HG02642 (cell line): Measurements from ENCODE around the gene SEL1L3.

Source experiments
- ATAC-seq: cut with Tn5 transposase; IDR thresholded peaks from one replicate; pipeline ENCODE4 v1.9.1; 2021; ENCODE audit warnings: mild to moderate bottlenecking; ENCODE audit not compliant: unreplicated experiment, poor library complexity

SEL1L3 gene

DNA sequence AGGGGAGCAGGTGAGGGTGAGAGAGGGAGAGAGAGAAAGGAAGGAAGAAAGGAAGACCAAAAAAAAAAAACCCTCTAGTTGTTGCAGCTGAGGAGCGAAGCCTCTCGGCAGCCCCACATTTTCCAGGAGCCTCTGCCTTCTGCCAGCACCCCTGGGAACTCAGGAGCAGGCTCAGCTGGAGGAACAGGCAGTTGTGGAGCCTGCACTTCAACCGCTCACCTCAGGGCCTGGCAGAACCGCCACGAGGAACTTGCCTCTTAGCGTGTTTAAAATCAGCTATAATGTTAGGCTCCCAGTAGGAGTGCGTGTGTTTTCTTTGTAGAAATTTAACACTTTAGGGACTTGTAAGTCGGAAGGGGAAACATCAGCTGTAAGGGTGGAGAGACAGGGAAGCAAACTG, 65.7 kb downstream of the SEL1L3 start:
- ATAC-seq, result no peak

DNA sequence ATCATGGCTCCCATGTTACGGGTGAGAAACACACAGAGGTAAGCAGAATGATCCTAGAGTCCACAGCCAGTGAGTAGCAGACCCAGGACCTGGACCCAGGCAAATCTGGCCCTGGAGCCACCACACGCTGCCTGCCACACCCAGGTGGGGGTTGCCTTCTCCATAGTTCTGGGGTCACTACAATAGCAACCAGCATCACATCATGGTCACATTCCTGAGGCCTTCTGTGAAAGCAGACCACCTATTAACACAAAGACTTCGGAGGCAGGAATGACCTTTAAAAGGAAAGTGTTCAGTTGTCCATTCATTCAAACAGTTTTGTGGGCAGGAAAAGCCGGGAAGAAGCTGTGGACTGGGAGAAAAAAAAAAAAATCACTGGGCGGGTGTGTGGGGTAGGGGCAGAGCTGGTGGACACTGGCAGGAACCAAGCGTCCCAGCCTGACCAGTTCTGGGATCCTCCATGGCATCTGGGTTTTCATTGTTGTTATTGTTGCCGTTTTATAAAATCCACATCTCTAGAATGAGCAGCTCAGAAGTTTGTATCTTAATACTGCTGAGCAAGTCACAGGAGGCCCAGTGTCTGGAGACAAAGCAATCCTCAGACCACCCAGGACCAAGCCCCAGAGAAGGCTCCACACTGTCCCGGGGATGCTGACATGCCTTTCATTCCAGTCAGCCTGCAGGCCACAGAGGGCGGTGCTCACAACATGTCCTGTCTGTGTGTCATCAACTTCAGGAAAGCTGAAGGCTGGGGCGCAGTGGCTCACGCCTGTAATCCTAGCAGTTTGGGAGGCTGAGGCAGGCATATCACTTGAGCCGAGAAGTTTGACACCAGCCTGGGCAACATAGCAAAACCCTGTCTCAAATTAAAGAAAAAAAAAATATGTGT, 67.0 kb downstream of the SEL1L3 start:
- ATAC-seq, result no peak

DNA sequence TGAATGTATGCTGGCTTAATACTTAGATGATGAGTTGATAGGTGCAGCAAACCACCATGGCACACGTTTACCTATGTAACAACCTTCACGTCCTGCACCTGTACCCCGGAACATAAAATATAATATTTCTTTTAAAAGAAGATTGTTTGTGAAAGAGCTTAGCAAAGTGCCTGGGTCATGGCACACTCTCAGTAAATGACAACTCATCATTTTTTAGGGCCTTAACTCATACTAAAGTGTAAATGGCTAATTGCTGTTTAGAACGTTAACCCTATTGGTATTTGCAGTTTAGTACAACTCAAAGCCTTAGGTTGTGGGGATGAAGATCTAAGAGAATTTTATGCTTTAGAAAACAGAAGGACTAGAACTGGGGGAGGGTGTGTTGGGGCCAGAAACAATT, 67.7 kb downstream of the SEL1L3 start:
- no peak for ATAC-seq

DNA sequence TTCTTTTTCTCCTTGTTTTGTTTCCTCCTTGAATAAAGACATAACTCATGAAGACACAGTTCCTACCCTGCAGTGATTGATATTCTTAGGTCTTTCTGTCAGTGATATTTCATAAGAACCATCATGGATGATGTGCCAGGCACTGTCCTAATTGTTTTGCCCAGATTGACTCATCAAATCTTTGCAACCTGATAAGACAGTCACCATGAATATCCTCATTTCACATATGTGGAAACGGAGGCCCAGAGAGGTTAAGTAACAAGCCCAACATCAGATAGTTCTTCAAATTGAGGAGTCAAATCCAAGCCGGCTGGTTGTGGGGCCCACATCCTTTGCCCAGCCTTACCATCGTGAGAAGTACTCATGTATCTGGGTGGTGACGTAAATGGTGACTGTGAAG, 69.9 kb downstream of the SEL1L3 start:
- no peak for ATAC-seq

DNA sequence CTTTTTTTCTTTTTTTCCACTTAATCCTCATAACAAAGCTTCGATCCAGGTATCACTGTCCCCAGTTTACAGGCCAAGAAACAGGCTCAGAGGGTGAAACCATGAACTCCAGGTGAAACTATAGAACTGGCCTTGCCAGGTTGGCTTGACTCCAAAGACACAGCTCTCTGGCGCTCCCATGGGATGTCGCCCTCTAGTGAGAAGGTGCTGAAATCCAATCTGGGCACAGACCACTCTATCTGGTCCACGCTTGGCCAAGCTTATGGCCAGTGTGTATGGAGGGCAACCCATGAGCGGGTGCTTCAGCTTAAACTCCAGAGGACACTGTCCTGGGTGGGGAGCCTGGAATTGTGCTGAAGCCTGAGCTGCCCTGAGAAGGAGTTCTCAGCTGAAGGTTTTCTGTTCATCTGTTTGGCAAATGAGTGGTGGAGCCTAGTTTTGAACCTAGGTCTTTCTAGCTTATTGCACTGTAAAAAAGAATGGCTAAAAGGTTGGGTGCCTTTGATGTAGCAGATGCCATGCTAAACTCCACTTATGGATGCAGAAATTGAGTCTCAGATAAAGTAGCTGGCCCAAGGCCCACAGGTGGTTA, 70.5 kb downstream of the SEL1L3 start:
- ATAC-seq, result no peak

DNA sequence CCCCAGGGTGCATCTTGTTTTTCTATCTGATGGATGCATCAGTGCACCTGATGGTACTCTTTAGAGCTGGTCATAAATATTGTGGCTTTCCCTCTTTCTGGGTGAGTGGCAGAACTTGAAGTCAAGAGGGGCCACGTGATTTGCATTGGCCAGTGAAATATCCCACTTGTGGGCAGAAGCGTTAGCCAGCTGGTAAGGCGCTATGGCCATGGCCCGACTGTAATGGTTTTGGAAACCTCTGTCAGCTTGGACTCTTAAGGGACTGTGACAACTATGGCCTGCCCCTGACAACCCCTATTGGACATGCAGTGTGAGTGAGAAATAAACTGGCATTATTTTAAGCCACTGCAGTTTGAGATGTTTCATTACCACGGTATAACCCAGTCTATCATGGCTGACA, 72.8 kb downstream of the SEL1L3 start:
- ATAC-seq, result no peak

DNA sequence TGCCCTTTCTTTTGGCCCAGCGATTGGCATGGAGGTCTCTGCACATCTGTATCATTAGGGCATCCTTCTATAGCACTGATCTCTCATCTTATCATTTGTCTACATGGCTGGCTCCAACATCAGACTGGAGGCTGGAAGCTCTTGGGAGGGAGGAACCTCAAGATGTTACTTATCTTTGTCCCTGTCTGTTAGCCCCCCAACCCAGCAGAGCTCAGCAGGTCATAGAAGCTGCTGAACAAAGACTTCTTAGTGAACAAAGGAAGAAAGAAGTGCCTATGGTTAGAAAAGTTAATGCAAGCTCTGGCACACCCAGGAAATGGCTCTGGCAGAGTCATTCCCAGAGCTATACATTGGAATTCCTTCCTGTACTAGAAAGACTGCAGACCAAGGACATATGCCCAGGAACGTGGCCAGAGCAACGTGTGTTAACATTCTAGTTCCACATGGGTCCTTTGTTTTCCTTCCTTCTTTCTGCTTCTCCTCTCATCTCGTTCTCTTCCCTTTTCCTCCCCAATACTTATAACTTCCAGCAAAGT, 74.0 kb downstream of the SEL1L3 start:
- no peak for ATAC-seq

DNA sequence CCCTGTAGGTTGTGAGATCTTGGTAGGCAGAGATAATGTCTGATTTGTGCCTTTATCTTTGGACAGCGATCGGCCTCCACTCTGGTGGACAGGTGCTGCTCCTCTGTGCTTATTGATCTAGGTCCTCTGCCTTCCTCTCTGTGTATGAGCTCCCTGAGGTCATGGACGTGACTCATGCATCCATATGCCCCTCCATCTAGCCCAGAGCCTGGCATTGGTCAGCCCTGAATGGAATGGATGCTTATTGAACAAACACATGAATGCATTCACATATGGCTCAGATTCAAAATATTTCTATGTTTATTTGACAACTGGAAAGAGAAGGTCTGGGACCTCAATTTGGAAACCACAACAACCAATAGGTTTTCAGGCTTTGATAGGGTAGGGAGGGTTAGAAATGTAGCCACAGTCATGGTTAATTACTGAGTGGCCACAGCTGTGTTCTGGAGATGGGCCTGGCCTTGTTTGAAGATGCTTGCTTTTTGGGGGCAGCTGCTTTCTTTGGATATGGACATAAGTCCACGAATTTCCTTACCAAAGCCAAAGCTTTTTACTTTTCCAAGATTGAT, 76.2 kb downstream of the SEL1L3 start:
- ATAC-seq, result no peak

DNA sequence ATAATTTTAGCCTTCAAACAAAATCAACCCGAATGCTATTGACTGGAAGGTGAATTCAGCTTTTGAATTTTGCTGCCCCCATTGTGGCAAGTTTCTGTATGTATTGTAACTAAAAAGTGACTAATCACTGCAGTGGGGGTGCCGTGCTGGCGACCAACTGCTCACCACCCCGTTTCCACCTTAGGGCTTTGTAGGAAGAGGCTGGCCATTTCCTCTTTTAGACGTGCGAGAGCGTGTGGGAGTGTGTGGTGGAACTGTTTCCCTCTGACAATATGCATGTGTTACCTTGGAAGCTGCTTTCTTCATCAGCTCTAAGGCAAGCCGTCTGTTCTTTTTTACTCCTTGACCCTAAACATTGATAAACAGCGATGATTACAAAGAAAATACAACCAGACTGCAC, 78.8 kb downstream of the SEL1L3 start:
- no peak for ATAC-seq

DNA sequence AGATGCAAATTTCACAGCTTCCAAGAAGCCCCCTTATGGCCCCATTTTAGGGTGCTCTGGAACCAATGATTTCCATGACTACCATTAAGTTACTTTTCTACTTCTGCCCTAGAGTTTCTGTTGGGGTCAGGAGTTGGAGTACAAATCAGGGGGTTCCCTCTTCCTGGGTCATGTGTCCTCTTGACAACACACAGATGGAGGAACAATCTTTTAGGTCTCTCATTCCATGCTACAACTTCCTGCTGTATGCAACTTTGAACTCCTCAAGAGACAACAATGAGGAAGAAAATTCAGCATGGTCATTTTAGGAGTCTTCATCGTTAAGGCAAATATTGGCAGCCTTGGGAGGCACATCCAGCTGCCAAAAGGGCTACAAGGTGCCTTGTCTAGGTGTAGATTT, 79.7 kb downstream of the SEL1L3 start:
- no peak for ATAC-seq

DNA sequence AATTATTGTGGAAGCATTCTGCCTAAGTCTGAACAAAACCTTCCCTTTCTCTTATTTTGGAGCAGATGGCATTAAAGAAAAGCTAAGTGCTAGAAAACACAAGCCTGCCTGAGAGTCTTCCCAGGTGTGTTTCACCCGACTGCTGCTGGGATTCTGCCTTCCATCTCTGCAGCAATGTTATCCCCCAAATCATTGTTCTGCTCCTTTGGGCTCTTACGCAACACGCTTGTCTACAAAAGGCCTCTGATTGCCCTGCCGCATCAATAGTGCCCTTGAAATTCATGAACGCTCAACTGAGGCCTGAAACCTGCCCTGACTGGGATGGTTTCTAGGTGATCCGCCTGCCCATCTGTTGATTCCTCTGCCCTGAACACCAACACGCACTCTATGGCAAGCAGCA, 80.3 kb downstream of the SEL1L3 start:
- ATAC-seq, result no peak

DNA sequence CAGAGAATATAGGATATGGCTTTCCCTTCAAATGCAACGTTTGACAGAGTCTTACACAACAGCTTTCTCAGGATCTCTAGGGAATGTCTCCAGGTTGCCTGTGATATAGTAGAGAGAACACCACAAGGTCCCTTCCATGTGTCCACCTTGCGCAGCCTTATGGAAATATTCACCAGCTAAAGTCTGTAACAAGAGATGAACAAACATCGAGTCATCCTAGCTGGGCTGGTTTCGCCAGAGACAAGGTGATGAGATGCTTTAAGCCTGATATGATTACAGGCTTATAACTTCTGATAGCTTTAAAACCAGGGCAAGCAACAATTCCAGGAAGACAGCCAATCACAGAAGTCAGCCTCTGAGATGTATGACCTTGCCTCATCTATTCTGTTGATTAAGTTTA, 83.8 kb downstream of the SEL1L3 start:
- ATAC-seq, result no peak

DNA sequence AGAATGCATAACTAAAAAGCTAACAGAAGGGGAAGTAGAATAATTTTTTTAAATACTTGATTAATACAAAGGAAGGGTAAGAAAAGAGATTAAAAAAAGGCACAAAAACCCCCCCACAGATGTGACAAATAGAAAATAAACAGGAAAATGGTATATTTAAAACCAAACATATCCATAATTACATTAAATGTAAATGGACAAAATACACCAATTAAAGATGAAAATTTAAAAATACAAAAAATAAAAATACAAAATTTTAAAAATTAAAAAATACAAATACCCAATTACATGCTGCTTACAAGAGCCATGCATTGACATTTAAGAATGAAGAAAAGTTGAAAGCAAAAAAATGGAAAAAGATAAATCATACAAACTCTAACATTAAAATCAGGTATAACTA, 86.0 kb downstream of the SEL1L3 start:
- ATAC-seq, result no peak

DNA sequence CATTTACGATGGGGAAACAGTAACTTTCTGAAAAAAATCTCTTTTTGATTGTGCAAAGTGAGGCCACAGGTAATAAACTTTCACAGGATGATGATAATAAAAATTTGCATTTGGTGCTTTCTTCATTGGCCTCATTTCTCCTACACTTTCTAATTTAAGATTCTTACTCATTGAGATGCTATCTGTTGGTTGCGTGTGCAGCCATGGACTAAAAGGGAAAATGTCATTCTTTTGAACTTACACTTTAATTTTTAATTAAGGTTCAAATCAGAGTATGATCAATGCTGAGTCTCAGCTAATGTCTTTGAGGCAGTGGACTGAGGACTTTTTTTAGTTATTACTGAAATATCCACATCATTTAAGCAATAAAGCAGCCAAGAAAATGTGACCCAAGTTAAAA, 87.6 kb downstream of the SEL1L3 start:
- no peak for ATAC-seq

DNA sequence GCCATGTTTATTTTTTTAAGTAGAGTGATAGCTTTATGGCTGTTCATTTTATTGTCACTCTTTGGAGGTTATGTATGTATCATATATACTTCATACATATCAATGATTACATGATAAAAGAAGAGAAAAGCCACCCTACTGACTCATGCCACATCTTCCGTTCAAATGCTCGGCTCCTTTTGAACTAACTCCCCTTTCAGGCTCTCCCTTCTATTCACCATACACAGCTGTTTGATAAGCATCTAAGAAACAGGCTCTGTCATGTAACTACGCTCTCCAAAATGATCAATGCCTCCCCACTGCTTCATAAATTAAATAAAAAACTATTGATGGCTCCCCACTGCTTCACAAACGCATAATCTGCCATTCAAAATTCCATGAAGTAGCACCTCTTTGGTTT, 89.4 kb downstream of the SEL1L3 start:
- no peak for ATAC-seq

DNA sequence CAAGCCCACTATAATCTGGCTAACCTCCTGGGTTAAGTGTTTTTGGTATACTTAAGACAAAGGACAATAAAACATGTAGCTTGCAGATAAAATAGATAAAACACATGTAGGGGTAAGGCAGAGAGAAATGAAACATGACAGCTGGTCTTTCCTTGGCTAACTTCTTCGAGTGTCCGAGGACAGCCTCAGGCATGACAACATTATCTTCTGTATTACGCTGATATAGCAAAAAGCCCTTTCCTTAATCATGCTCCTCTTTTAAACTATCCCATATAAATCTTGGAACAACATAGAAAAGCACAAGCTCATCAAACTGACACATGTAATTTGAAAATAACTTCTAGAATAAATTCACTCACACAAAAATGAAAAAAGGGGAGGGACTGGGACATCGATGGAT, 91.1 kb downstream of the SEL1L3 start:
- ATAC-seq, result no peak

DNA sequence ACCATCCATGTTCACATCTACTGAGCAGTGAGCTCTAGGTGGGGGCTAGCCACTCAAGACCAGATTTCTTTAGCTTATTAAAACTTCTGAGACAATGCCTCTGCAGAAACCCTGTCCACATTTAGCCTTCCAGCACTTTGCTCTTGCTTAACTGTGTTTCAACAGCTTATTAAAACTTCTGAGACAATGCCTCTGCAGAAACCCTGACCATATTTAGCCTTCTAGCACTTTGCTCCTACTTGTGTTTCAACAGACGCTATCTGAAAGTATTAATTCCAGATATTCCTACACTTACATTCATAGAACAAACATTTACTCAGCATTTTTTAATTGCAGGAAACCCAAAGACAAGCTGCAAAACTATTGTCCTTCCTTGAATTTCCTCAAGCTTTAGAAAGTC, 91.9 kb downstream of the SEL1L3 start:
- ATAC-seq, result no peak

DNA sequence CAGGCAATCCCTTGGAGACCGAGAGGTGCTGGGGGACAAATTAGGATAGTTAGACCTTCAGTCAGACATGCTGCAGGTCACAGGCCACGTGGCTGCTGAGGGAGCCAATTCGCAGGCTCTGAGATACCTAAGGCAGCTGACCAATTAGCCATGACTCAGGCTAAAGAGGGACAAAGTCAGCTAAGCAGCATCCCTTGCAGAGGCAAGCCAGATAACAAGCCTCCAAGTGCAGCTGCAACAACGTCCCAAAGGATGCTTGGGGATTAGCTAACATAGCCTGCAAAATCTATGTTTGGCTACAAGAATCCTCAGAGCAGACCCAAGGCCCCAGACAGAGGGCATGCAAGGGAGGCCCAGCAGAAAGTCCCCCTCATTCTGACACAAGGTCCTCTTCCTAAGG, 93.5 kb downstream of the SEL1L3 start:
- ATAC-seq, result no peak

DNA sequence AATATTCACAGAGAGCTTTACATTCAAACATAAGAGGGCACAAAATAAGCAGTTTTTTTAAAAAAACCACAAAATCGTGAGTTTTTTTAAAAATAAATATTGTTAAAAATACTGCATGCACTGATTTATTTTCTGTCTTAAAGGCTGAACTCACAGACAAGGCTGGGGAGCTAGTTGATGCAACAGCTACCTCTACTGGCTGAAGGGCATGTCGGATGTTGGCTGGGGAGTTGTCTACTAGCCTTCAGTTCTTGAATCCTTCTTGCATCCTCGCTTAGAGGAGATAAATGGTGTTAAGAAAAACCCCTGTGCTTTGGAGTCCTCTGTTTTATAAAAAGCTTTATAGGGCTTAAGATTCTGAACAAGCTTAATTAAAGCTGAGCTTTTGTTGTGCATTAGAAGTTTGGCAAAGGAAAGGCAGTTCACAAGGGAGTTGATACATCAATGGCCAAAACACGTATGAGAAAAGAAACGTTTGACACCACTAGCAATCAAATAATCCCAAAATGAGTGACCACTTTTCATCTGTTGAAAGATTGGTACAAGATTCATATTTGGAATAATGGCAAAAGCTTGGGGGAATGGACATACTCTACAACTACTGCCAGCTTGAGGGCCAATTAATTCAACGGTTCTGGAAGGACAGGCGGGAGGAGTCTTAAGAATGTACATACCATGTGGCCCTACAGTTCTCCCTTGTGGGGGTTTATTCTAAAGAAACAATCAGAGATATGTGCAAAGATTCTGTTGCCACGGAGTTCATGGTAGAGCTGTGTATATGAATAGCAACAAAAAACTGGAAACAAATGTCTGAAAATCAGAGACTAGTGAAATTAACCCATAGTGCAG, 94.7 kb downstream of the SEL1L3 start:
- no peak for ATAC-seq

DNA sequence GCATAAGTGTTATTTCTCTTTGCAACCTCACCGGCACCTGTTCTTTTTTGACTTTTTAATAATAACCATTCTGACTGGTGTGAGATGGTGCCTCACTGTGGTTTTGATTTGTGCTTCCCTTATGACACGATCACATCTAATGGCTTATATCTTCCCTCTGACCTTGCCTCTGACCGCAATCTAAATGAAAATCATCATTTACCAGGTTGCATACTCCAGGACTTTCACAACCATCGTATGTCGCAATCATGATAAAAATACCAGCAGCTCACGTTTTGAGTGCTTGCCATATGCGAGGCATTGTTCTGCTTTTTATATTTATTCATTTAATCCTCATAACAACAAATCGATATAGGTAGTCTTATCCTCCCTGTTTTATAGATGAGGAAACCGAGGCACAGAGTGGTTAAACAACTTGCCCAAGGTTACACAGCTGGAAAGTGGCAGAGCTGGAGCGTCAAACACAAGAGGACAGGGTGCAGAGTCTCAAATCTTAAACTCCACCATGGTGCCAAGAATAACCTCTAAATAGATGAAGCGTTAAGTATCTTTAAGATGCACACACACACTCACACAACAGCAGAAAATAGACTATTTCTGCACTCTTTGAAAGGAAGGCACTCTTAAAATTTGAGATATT, 102.2 kb downstream of the SEL1L3 start:
- ATAC-seq, result no peak
